CD4-positive, alpha-beta T cell treated with Interleukin-17A for 4 hours (primary cell): Measurements from ENCODE around the gene SCARF2.

Source experiments
- DNase-seq: peaks from one replicate; pipeline ENCODE4 v3.0.0-alpha.2; 2020; ENCODE audit warnings: mixed read lengths

The SCARF2 gene

GRCh38 chr22:20439928-20440575 is 2.4 kb upstream of the SCARF2 start:
- DNase-seq: no peak

DNA sequence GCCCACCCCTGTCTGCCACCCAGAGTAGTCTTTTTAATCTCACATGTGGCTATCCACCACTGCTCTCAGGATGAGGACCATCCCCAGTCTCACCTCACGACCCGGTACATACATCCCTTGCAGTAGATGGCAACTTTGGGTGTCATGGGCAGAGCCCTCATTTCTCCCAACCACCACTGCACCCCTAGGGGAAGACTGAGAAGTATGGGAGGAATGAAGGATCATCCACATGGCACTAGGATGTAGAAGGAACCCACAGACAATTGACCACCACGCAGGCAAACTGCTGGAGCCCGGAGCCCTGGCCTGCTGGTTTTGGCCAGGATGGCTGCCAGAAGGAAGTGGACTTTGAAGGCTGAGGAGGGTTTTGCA is 1.9 kb upstream of the SCARF2 start:
- DNase-seq: no peak

DNA sequence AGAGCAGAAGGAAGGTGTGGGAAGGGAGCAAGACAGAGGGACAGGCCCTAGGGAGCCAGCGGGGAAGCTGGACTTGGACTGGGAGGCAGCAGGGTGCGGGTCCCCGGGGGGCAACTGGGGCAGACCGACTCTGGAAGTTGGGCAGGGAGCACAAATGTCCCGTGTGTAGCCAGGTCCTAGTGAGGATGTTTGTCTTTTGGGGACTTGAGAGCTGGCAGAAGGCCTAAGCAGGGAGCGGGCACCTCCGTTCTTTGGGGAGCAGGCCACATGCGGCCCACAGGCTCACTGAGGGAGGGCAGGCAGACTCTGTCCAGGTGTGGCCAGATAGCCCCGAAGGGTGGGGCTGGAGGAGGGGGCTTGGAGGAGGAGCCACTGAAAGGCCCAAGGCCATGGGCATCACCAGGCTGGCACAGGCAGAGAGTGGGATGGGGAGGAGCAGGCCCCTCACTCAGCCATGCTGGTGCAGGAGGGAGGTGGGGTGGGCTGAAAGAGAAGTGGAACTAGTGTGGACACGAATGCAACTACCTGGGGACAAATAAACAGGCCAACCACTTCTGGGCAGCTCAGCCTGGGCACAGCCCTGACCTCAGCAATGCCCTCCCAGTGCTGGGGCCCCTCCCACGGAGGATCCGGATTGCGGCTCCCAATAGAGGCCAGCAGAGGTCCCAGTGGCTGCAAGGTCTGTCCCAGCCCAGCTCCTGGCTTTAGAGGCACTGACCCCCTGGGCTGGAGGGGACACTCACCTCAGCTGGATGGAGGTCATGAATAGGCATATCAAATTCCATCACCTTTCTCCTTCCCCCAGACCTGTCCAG is 1.3 kb upstream of the SCARF2 start:
- no peak for DNase-seq

- DNase-seq: no peak
Measured at GRCh38 chr22:20438427-20438677, 727 bp upstream of the SCARF2 start.

GRCh38 chr22:20436768-20437612 is 635 bp downstream of the SCARF2 start:
- peak; percentile 34 for DNase-seq

DNA sequence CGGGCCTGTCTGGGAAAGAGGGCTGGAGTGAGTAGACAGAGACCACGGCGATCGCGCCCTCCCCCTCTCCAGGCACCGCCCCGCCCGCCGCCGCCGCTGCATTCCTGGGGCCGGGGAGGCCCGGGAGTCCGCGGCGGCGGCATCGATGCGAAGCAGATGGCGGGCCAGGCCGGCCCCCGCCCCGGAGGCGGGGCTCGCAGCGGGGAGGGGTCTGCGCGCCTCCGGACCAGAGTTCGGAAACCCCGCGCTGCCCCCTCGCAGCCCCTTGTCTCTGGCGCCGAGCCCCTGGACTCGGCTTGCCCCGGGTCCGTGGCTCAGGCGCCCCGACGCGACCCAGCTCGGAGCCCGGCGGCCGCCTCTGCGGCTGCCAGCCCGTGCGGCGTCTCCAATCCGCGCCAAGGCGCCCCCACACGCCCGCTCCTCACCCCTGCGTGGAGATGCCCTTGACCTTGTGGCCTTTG is 1.3 kb downstream of the SCARF2 start:
- peak; percentile 23 for DNase-seq

DNA sequence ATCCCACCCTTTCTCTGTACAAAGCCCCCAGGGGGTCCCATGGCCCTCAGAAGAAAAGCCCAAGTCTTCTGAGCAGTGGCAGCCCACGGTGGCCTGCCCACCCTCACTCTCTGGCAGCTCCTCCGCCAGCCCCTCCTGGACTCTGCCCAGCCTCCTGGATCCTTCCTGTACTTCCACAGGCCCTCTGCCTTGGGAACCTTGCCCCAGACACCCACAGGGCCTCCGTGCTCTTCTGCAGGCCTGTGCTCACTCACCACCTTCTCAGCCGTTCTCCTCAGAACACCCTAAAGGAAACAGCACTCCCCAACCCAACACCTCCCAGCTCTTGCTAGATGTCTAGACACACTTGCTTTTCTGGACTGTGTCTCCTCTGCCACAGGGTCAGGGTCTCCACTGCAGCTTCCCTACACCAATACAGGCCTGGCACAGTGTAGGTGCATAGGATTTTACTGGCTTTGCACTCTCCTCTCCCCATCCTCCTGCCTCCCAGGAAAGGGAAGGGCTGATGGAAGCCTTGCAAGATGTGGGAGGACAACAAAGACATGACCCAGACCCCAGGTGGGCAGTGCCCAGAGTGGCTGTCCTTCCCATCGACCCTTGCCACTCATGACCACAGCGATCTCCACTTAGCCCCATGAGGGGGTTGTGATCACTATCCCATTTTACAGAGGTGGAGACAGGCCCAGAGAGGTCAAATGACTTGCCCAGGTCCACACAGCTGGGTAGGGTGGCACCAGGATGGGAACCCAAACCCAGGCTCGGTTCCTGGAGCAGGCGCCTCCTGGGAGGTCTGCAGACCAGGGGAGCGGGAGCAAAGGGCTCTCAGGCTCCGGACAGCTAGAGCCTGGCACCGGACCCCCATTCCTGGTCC is 2.0 kb downstream of the SCARF2 start:
- DNase-seq: no peak

GRCh38 chr22:20434773-20435172 is 2.9 kb downstream of the SCARF2 start:
- no peak for DNase-seq

DNA sequence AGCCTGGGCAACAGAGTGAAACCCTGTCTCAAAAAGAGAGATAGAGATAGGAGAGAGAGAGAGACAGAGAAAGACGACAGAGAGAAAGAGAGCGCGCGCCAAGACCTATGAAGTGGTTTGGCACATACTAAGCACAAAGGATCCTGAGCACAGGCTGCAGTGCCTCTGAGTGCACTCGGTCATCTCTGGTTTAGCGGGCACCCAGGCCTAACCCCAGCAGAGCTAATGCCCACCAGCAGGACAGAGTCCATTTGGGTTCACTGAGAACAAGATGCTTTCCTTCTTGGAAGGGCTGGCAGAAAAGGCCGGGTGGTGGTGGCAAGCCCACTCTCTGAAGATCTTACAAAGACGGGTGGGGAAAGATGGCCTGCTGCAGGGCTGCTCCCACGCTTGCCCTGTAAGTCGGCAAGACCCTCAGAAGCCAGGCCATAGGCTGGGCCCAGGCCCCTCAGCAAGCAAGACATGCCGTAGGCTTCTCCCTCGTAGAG is 3.3 kb downstream of the SCARF2 start:
- no peak for DNase-seq

DNA sequence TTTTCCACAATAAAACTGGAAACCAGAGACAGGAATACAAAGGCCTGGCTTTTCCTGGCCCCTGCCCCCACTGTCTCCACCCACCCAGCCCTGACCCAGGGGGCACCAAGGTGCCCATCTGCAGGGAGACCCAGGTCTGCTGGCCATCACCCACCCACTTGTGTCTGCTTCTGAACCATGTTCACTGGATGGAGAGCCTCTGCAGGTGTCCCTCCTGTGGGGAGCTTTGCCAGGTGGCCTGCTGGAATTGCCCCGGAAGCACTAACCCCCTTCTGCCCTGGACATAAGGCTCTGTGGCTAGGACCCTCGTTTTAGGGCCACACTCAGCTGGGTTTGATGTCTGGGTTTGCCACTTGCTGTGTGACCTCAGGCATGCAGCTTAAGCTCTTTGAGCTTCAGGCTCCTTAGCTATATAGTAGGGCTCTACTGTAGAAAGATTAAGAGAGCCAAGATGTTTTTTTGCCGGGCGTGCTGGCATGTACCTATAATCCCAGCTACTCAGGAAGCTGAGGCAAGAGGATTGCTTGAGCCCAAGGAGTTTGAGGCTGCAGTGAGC is 3.9 kb downstream of the SCARF2 start:
- no peak for DNase-seq

DNA sequence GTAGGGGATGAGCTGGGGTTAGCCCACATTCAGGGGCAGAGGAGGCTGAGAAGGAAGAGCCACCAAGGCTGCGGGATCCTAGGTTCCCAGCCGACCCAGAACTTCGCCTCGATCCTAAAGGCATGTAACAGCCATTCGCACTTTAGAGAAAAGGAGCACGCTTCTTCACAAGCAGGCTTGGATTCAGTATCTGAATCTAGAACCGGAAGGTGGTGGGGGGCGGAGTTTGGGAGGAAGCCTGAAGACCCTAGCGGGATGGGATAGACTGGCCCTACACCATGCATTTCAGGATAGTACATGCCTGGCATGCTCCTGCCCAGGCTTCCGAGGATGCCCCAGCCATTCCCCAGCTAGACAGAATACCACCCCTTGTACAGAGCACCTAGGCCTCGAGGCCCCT is 4.4 kb downstream of the SCARF2 start:
- DNase-seq: no peak

DNA sequence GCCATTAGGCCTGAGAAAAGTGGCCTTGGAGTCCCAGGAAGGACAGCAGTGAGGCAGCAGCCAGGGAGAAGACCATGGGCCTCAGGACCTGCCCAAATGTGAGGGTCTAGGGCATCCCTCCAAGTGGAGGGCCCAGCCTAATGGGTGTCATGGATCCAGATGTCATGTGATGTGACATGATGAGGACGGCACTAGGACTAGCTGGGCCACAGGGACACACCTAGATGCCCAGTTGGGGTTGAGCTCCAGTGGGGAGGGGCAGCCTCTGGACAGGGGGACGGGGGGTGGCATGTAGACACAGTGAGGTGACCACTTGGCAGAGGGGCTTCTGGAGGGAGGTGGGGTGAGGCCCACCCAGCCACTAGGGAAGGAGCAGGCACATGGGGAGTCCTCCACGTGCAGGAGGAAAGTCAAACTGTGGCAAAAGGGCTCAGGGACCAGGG is 5.4 kb downstream of the SCARF2 start:
- DNase-seq: no peak

DNA sequence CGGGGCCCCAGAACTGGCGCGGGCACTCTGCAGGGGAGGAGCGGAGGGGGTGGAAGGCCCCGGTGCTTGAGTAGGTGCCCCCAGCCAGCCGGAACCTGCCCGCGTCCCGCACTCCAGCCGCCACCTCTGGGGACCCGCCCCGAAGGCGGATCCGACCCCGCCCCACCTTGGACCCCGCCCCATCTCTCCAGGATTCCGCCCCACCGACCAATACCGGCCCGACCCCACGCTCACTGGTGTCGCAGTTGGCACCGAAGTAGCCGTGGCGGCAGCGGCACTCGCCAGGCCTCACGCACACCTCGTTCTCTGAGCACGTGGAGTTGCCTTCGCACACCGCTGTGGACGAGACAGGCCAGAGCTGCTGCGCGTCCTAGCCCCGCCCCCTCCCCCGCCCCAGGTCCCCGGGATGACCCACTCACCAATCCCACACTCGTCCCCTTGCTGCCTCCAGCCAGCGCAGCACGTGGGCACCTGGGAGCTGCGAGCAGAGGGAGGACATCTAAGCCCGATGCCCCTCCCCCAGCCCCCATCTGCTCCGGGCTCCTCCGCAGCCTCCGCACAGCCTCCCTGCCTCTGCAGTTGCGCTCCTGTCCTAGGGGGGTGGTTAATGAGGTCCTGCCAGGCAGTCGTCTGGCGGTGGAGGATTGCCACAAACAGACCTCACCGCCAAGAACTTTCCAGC is 6.0 kb downstream of the SCARF2 start:
- DNase-seq: no peak

DNA sequence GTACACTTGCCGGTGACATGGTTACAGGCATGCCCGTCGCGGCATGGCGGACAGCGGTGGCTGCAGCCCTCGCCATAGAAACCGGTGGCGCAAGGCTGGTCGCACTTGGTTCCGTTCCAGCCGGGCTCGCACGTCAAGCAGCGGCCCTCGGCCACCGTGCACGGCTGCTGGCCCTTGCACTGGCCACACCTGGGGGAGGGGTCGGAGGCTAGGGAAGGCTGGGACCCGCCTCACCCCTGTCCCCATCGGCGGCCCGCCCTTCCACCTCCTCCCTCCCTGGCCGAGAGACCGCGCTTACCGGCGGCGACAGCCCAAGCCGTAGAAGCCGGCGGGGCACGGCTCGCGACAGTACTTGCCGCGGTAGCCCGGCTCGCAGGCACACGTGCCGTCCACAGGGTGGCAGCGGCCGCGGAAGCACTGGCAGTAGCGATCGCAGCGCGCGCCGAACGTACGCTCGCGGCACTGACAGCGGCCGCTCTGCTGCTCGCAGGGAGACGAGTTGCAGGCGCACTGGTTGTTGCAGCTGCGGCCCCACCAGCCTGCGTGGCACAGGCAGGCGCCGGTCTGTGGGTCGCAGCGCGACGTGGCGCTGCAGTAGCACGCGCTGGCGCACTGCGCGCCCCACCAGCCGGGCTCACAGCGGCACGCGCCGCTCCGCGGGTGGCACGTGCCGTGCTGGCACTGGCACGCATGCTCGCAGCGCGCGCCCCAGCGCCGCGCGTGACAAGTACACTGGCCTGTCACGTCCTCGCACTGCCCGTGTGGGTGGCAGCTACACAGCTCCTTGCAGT is 6.7 kb downstream of the SCARF2 start:
- peak; percentile 68 for DNase-seq

DNA sequence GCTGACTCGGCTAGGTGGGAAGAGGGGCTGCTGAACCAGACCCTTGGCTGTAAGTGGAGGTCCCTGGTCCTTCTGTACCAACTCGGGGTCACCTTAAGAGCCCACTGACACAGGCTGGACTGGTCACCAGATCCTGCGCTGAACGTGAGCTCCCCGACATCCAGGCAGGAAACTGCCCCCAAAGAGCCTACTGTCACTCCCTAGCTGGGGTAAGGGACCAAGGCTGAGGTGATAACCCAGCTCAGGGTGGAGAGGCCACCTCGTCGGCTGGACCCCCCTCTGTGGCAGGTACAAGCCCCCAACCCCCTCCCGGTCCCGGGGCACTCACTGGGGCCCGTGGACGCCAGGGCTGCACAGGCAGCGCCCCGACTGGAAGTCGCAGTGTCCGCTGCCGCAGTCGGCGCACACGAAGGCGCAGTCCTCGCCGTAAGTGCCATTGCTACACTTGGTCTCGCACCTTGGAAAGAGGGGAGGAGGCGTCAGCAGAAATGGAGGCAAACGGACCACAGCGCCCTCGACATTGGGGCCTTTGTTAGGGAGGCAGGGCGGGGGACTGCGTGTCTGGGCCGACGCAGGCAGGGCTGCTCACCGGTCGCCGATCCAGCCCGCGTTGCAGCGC is 7.4 kb downstream of the SCARF2 start:
- peak; percentile 21 for DNase-seq

DNA sequence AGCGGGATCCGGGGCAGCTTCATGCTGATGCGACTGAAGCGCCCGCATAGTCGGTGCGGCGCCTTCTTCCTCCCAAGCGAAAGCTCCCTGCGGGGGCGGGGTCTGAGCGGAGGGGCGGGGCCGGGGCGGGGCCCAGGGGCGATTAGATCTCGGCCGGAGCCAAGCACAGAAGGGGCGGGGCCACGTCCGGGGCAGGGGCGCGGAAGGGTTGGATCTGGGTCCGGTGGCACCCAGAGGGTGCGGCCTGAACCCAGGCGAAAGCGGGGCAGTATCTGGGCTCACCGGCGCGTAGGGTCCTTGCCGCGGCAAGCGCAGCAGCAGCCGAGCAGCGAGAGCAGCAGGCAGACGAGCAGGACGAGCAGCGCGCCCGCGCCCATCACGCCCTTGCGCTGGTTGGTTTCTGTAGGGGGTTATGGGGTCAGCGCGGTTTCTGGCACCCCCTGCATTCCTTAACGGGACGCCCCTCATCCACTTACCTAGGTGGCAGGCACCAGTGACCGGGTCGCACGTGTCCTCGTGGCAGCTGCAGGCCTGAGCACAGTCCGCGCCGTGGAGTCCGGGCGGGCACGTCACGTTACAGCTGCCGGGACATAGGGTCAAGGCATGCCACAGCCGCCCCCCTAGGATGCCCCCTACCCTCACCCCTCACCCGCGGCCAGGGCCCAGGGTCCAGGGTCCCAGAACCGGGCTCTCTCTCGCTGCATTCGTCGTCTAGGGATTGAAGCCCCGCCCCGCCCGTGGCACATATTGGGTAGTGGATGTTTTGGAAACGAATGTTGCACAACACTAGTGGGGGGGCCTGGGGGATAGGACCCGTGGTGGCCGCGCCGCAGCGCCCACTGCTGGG is 8.1 kb downstream of the SCARF2 start:
- peak; percentile 95 for DNase-seq

DNA sequence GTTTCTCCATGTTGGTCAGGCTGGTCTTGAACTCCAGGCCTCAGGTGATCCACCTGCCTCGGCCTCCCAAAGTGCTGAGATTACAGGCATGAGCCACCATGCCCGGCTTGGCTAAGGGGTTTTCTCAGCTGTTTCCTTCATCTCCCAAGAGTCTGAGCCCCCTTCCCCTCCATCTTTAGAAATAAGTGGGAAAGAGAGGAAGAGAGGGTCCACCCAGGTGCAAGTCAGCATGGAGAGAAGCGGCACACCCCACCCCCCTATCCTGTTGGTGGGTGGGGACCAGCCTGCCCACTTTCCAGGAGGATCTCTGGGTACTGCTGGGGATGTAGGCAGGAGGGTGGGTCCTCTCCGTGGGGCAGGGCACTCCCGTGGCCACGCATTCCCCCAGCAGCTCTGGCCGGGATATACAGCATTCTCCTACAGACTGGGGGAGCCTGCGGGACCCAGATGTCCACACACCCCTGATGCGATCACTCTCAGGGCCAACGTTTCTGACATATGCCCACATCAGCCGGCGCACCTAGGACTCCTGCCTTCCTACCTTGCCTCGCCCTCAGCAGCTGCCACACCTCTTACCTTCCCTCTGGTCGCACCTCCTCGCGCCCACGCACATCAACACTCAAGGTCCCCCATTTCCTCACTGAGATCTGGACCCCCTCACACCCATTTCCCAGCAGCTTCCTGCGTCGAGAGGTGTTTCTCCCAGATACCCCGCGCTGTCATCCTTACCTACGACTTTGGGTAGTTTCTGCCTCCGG is 8.9 kb downstream of the SCARF2 start:
- no peak for DNase-seq

- no peak for DNase-seq
Measured at GRCh38 chr22:20427945-20428417, 9.6 kb downstream of the SCARF2 start.
